IPS DF 4.7 (cell line): Measurements from ENCODE around the gene KITLG.
"Not testable (repeated sequence)": the region's sequence is repeated elsewhere in the genome, so short reads cannot be mapped to it uniquely, and the experiment has no call there.

ENCODE experiments used
- DNase-seq: peaks from one replicate; pipeline ENCODE4 v3.0.0-alpha.2; 2013; ENCODE audit warnings: low spot score; ENCODE audit errors: extremely low read depth

The KITLG gene

DNA sequence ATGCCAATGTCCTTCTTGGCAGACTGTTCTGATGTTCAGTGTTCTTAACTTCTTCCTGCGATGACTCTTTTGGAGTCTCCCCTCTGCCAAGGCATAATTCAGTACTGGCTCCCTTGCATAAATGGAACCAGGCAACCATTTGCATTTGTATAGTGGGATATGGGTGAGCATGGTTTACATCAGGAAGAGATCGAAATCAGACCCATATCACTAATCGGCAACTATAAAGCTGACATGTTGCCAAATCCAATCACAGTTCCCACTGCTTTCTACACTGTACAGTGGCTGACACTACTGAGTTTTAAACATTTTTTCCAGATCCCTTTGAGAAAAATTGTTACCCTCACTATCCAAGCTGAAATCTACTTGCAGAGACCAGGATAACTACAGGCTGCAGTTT lies 83.8 kb downstream of the KITLG start:
- DNase-seq, result no peak

GRCh38 chr12:88495031-88495430 lies 85.2 kb downstream of the KITLG start:
- no peak for DNase-seq

GRCh38 chr12:88494520-88494919 lies 85.8 kb downstream of the KITLG start:
- DNase-seq, result no peak

DNA sequence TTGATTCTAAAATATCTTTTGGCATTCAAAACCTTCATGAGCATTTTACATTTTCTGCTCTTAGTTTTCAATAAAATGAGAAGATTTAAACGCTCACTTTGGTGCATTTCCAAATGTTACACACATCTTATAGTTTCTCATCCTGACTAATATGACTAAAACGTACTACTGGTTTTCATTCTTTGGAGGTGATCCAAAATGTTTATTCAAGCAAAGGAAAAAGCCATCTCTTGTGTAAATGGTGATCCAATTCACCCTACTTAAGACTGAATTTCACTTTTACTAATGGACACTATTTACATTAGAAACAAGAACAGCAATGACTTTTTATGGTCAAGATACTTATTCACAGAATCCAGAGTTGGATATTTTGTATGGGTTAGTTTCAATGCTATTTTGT lies 86.6 kb downstream of the KITLG start:
- DNase-seq, result no peak

DNA sequence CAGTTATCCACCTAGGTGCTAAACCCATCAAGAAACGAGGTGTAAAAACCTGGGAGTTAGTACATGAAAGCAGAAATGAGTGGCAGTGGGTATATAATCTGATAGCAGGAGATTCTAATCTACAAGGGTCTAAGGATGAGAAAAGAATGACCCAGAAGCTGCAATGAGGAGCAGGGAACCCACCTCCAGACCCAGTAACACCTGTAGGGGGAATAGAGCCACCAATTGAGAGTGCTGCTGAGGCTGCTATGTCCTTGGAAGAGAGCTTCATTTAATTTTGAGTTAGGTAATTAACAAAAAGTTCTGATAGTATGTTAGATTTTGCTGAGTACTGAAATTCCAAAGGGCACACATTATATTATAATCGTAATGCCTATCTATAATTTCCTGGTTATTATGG lies 89.8 kb downstream of the KITLG start:
- no peak for DNase-seq

GRCh38 chr12:88472775-88473174 lies 107.5 kb downstream of the KITLG start:
- no peak for DNase-seq

DNA sequence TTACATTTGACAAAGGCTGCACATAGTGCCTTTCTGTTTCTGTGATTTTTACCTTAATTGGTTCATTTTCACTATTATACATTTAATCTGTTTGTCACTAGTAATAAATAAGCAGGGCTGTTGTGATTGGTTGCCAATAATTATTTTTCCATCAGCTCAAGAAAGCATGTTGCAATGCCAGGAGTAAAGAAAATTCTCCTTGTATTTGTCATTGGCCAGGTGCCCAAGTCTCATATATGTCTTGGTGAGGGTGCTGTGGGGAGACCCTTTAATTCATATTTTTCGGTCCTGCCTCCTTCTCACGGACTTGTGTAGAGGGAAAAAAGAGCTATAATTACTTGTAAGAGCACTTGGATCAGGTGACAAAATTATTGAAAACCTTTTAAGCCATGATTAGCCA lies 108.0 kb downstream of the KITLG start:
- DNase-seq, result no peak

DNA sequence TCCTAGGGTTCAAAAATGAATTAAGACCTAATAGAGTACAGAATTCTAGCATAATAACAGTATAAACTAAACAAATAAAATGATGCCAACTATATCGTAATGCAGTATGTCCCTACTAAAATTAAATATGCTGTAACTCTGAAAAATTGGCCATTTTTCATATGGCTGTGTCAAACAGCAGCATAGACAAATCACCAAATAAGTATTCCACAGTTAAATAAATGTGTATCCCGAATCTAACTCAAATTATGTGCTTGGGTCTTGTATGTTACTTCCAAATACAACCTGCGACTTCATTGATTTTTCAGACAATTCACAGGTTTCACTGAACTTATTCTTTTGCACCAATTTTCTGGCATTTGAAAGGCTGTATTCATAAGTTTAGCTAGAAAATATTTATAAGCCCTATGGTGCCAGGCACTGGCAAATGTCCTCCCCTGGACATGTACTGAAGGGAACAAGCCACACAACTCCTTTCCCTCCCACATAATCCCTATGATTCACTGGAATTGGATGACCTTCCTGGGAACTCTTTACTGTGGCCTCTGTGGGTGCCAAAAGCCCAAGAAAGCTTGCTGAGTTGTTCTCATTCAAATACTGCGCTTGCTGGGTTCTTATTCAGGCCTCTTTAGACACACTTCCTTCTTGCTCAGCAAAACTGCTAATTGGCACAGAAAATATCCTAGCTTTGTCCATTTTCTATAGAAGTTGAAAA lies 108.8 kb downstream of the KITLG start:
- DNase-seq, result no peak

DNA sequence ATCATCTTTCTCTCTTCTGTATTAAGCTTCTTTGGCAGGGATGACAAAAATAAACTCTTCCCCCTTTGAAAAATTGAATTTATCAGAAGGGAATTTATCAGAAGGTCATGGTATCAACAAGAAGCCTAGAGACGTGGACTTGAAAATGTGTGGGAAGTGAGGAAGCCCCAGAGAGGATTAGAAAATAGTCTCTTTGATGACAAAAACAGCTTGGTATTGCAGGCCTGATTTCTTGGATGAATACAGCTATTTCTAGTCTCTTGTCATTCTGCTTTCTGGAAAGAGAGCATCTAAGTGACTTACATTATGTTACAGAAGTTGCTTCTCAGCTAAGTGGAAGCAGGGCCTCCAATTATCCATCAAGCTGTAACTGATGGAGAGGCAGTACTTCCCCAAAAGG lies 111.1 kb downstream of the KITLG start:
- no peak for DNase-seq

DNA sequence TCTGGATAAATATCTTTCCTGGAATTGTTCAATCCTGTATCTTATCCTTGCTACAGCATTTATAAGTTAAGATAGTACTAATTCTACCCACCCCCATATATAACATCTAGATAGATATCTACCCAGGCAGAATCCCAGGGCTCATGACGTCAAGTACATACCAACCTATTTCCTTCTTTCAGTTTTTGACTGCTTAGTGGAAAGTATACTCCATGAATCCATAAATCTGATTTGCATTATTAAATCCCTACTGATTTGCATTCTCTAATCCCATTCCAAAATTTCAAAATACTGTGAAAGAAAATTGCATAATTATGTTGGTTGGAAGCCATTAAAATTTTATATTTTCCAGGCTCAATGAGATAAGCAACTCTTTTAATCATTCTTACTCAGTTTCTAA lies 111.7 kb downstream of the KITLG start:
- no peak for DNase-seq

GRCh38 chr12:88466708-88467107 lies 113.6 kb downstream of the KITLG start:
- not testable (repeated sequence) for DNase-seq

- DNase-seq, result no peak
Observed at GRCh38 chr12:88458327-88458726, 121.9 kb downstream of the KITLG start.

GRCh38 chr12:88453323-88453722 lies 126.9 kb downstream of the KITLG start:
- DNase-seq, result no peak

- DNase-seq, result no peak
Observed at GRCh38 chr12:88451205-88451604, 129.1 kb downstream of the KITLG start.

GRCh38 chr12:88450136-88450535 lies 130.1 kb downstream of the KITLG start:
- no peak for DNase-seq

DNA sequence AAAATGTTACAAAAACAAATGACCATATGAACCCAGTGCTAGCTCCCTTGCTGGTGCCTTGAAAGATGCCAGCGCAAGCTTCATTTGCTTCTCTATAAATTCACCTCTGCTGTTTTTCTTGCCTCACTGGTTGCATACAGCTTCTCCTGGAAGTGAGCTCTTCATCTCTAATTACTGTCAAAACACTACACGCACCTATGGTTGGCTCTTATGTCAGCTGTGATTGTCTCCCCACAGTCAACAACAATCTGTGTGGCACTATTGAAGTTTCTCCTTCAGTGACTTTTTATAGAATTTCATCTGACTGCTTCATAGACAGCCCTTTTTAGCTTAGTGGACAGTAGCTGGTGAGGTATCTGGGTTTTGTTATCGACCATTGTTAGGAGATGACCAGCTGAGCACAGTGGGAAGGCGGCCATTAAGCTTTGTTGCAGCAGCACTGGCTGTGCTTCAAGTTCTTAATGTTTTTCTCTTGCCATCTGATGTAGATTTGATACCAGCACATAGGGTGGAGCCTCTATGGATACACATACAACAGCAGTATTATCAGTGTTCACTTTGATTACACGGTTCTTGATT lies 131.8 kb downstream of the KITLG start:
- no peak for DNase-seq

DNA sequence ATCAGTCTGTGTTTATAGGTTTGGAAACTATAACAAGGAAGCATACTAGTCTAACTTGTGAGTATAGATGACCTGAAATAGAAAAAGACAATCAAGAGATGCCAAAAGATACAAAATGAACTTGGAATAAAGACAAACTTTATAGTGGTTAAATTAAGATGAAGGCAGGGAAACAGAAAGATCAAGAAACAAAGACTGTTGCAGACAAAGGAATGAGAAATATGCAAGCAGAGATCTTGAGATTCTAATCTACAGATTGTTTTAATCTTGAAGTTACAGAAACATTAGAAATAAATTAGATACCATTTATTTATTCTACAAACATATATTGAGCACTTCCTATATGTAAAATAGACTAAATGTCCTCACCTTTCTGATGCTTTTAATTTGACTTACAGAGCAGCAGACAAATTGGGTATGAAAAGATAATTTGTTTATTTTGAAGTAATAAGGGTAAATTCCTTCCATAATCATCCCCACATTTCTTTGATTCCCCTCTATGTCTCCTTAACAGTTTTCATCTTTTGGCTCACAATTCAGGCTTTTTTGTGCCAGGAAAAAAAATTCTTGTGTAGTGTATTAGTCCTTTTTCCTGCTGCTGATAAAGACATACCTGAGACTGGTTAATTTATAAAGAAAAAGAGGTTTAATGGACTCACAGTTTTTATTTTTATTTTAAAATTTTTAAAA lies 134.4 kb downstream of the KITLG start:
- DNase-seq, result no peak

GRCh38 chr12:88444481-88444880 lies 135.8 kb downstream of the KITLG start:
- DNase-seq, result no peak
